ENCODE data around the gene NFE2L3. TPM values are rescaled to one million over a fixed set of nuclear protein-coding genes. Genes with fewer than 3 reads are reported as not detected.

NFE2L3 gene
- total RNA-seq, 4 donors from 2014 or later = 14.1 to 36.3 (median 19.7) TPM

DNA sequence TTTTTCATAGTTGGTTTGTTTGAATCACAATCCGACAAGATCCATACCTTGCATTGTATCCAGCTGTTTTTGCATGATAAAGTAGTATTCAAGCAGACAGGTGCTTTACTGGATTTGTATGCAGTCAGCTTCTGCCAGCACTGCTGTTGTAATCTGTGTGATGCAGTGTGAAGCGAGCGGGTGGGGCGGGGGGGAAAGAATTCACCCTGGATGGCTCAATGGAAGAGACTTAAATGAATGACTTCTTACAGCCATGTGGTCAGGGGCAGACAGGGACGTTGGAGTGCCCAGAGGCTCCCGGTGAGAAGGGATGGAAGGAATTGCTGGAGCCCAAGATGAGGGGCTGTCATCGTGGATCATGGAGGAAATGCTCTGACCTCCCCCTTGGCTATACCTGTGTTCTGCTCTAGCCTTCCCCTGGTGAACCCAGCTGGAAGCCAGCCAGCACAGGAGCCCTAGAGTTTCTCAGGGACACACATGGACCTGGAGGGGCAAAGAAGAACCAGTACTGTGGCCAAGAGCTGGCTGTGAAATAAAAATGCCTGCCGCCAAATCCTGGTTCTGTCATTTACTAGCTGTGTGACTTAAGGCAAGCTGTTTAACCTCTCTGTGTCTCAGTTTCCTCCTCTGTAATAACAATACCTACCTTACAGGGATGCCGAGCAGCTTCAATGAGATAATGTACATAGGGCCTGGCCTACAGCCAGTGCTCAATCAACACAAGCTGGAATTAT is 14.1 kb downstream of the NFE2L3 start:
- peaks cover 3% of the 10 kb centered on the region for H3K36me3 ChIP-seq
- H3K27me3 ChIP-seq = no peaks in the 10 kb centered on the region
- TF ChIP-seq, protein P1, sequence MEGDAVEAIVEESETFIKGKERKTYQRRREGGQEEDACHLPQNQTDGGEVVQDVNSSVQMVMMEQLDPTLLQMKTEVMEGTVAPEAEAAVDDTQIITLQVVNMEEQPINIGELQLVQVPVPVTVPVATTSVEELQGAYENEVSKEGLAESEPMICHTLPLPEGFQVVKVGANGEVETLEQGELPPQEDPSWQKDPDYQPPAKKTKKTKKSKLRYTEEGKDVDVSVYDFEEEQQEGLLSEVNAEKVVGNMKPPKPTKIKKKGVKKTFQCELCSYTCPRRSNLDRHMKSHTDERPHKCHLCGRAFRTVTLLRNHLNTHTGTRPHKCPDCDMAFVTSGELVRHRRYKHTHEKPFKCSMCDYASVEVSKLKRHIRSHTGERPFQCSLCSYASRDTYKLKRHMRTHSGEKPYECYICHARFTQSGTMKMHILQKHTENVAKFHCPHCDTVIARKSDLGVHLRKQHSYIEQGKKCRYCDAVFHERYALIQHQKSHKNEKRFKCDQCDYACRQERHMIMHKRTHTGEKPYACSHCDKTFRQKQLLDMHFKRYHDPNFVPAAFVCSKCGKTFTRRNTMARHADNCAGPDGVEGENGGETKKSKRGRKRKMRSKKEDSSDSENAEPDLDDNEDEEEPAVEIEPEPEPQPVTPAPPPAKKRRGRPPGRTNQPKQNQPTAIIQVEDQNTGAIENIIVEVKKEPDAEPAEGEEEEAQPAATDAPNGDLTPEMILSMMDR (IDR thresholded peaks at IDR 0.05) = no peak
- TF ChIP-seq POLR2AphosphoS5 (IDR thresholded peaks at IDR 0.05) = no peak
- no peak for TF ChIP-seq EP300 (IDR thresholded peaks at IDR 0.05)
- no peak for TF ChIP-seq POLR2A (IDR thresholded peaks at IDR 0.05)
- no peak for DNase-seq (ENCODE audit: low spot score in 2 of 2)
- H3K27ac ChIP-seq = peak overlapping the region; percentile 11
- WGBS = 61% methylated on average over 9 of the region's 9 CpGs
- H3K4me3 ChIP-seq = no peak overlapping the region
- peaks cover 5% of the 10 kb centered on the region for H3K4me1 ChIP-seq
- H3K9me3 ChIP-seq = no peaks in the 10 kb centered on the region

DNA sequence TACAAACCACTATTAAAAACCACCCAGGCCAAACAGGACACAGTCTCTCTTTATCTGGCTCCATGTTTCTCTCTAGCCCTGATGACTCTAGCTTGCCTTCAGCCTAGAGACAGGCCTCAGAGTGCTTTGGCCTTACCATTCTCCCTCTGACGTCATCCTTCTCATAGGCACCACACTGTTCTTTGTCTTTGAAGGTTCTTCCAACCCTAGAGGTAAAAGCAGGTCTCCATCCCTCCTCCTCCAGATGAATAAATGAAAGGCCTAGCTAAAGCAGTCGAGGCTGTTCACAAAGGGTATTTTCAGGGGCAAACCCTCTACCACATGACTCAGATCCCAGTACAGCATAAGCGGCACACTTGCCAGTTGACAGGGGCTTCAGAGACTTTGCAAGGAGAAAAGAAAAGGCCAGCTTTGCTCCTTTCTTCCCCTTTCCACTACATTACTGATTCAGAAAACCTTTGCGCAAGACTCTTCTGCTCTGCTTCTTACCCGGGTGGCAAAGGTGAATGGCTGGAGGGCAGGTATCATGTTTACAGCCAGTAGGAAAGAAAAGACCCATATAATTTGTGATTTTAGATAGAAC is 14.8 kb downstream of the NFE2L3 start:
- Histone ChIP-seq H3K36me3 (peaks cover 3% of the 10 kb centered on the region), H3K4me1 (peaks cover 5% of the 10 kb centered on the region), H3K27me3 (no peaks in the 10 kb centered on the region), H3K4me3 (no peak overlapping the region), H3K9me3 (no peaks in the 10 kb centered on the region), H3K27ac (peak overlapping the region; percentile 11)
- 91% methylated on average over 5 of the region's 5 CpGs for WGBS
- TF ChIP-seq, protein P1 (IDR thresholded peaks at IDR 0.05) = no peak
- TF ChIP-seq POLR2A (IDR thresholded peaks at IDR 0.05) = no peak
- TF ChIP-seq POLR2AphosphoS5 (IDR thresholded peaks at IDR 0.05) = no peak
- TF ChIP-seq EP300 (IDR thresholded peaks at IDR 0.05) = no peak
- no peak for DNase-seq (ENCODE audit: low spot score in 2 of 2)

DNA sequence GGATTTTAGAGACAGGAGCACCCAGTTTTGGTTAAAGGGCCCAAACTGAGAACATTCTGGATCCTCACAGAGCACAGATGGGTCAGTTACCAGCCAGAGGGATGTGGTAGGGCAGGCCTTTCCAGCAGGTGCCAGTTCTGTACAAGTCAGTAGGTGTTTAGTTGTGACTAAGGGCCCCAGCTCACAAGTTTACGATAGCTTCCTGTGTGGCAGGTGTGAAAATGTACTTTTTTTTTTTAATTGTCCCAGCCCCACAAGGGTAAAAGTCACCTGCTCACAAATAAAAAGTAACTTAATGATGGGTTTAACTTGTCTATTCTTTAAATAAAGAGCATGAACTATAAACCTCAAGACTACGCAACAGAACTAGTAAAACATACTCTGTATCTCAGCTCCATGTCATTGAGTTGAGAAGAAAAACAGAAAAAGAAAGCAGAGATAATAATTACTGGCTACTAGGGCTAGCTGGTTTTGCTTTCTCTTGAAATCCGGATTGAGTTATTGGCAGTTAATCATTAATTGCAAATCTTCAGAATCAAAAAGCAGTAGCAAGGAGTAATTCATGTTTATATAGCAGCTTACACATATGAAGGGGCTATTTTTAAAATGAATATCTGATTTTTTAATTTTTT is 15.4 kb downstream of the NFE2L3 start:
- no peak overlapping the region for H3K27ac ChIP-seq
- peaks cover 3% of the 10 kb centered on the region for H3K36me3 ChIP-seq
- TF ChIP-seq EP300 (IDR thresholded peaks at IDR 0.05) (no peak), POLR2AphosphoS5 (IDR thresholded peaks at IDR 0.05) (no peak), POLR2A (IDR thresholded peaks at IDR 0.05) (no peak)
- TF ChIP-seq, protein P1 (IDR thresholded peaks at IDR 0.05) = no peak
- H3K9me3 ChIP-seq = no peaks in the 10 kb centered on the region
- WGBS = 82% methylated on average over 3 of the region's 3 CpGs
- no peak for DNase-seq (ENCODE audit: low spot score in 2 of 2)
- no peak overlapping the region for H3K4me3 ChIP-seq
- no peaks in the 10 kb centered on the region for H3K27me3 ChIP-seq
- peaks cover 5% of the 10 kb centered on the region for H3K4me1 ChIP-seq

DNA sequence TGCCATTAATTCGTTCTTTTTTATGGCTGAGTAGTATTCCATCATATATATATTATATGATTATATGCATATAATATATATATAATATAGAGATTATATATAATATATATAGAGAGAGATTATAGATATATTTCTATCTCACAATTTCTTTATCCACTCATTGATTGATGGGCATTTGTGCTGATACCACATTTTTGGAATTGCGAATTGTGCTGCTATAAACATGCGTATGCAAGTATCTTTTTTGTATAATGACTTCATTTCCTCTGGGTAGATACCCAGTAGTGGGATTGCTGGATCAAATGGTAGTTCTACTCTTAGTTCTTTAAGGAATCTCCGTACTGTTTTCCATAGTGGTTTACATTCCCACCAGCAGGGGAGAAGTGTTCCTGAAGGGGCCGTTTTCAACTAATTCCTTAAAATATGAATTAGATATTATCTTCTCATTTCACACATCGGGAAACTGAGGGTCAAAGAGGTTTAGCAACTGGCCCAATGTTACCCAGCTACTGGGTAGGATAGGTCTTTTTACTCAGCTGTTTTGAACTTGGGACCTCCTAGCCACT is 16.5 kb downstream of the NFE2L3 start:
- WGBS = 88% methylated on average over 6 of the region's 6 CpGs
- DNase-seq (ENCODE audit: low spot score in 2 of 2) = no peak
- H3K36me3 ChIP-seq = peaks cover 3% of the 10 kb centered on the region
- H3K9me3 ChIP-seq = no peaks in the 10 kb centered on the region
- no peaks in the 10 kb centered on the region for H3K27me3 ChIP-seq
- H3K4me1 ChIP-seq = peaks cover 5% of the 10 kb centered on the region
- H3K27ac ChIP-seq = no peak overlapping the region
- TF ChIP-seq POLR2A (IDR thresholded peaks at IDR 0.05) = no peak
- TF ChIP-seq POLR2AphosphoS5 (IDR thresholded peaks at IDR 0.05) = no peak
- no peak for TF ChIP-seq EP300 (IDR thresholded peaks at IDR 0.05)
- TF ChIP-seq, protein P1 (IDR thresholded peaks at IDR 0.05) = no peak
- H3K4me3 ChIP-seq = no peak overlapping the region

DNA sequence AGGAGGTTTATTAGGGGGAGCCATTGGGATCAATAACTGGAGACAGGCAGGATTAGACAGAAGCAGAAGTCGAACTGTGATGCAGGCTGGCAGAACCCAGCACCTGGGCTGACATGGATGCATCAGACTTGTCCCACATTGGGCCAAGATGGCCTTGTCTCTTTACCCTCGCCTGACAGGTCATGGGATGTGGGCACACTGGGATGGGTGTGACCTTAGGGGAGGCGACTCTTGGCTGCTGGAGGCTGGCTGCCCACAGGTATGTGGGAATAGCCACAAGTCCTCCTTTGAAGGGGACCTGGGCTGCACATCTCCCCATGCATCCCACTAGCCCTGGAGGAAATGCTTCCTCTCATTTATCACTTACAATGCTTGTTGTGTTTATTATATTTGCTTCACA is 17.3 kb downstream of the NFE2L3 start:
- Histone ChIP-seq H3K9me3 (no peaks in the 10 kb centered on the region), H3K27ac (no peak overlapping the region), H3K36me3 (peaks cover 3% of the 10 kb centered on the region), H3K27me3 (no peaks in the 10 kb centered on the region), H3K4me1 (peaks cover 5% of the 10 kb centered on the region), H3K4me3 (no peak overlapping the region)
- 91% methylated on average over 1 of the region's 3 CpGs for WGBS
- no peak for DNase-seq (ENCODE audit: low spot score in 2 of 2)
- TF ChIP-seq POLR2A (IDR thresholded peaks at IDR 0.05) (no peak), EP300 (IDR thresholded peaks at IDR 0.05) (no peak), POLR2AphosphoS5 (IDR thresholded peaks at IDR 0.05) (no peak)
- TF ChIP-seq, protein P1 (IDR thresholded peaks at IDR 0.05) = no peak

All from suprapubic skin (tissue), 4 donors.